ENCODE data around the gene ZBP1.
A peak's percentile ranks its signal among the peaks of the same experiment; 100 is the strongest.

ZBP1 gene

DNA sequence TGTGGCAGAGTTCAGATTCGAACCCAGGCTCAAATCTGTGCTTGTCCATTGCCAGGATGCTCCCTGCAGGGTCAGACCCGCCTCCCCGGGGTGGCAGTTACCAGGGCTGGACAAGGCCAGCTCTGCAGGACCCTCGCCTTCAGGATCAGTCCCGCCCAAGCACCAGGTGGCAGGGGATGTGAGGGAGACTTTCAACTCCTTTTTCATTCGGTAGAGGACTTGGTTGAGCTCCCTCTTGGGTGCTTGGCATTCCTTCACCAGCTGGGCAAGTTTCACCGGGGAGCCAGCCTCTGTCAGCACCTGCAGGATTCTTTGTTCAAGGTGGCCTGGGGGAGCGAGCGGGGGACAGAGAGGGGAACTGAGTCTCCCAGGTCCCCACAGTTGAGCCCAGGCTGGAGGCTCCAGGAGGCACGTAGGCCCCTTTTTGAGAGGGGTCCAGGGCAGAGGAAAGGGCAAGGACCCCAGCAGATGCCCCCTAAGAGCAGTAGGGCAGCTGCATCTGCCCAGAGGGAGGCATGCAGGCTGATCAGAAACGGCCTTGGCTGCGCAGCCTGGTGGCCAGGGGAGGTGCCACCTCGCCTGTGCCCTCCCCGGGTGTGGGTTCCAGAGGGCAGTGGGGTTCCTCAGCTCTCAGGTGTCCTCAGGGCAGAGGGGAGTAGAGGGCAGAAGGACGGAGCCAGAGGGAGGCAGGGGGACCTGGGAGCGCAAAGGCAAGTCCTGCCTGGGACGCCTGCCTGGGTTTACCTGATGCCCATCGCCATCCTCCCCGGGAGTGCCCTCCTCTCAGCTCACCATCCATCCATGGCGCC is 3.9 kb downstream of the ZBP1 start:
- no peak for DNase-seq

DNA sequence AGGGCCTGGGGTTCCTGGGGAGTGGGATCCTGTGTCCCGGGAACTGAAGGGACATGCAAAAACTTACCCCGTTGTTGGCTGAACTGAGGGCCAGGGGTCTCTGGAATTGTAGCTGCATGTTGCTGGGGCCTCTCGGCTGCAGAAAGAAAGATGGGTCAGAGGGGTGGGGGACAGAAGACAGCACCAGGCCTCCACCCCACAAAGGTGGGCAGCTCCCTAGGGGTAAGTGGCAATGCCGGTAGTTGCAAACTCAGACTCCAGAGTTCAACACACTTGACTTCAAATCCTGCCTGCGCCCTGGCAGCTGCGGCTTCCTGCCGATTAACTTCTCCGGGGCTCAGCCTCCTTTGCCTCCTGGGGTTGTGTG is 4.8 kb downstream of the ZBP1 start:
- DNase-seq = no peak

DNA sequence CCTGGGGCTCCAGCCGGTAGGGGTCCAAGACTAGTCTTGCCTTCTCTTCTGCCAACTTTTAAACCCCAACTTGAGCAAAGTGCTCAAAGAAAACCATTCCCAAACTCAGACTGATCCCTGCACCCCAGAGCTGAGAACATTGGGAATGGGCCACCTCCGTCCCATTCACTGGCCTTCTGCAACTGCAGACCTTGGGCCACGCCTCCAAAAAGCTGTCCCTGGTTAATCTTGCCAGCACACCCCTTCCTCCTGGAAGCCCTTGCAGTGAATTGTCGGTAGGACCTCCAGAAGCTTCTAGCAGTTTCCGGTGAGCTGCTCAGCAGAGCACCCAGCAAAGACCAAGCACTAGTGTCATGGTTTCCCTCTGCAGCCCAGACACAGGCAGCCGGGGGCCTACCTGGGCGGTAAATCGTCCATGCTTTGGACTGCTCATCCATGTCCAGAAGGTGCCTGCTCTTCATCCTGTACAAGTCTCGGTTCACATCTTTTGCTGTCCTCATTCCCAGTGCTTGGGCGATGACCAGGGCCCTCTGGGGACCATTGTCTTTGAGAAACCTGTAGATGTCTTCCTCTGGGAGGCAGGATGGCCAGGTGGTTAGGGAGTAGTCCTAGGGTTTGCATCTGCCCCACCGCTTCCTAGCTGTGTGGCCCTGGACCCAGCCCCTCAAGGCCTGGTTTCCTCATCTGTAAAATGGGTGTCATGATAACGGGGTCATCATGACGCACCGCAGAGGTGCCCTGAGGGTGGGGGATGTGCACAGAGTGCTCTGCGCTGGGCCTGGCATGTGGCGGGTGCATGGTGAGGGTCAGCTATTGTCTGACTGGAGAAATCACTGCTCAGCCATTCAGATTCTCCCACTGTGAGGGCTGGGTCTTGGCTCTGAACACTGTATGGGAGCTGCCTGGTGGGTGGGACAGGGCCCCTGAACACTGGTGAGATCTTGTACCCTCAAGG is 5.5 kb downstream of the ZBP1 start:
- no peak for DNase-seq

DNA sequence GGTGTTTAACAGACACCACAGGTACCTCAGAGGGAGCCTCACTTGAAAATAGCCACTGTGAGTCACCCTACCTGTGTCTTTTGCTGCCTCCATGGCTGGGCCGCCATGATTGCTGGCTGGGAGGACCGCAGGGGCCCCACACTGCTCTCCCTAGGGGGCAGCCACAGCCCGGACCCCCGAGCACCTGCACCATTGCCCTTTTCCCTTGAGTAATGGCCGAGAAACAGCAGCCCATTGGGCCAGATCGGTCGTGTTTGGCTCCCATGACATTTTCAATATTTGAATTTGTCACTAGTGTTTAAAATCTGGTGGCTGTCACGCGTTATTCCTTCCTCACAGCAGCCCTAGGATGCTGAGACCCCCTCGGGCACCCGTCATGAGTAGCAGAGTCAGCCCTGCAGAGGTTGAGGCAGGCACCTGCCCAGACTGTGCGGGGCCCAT is 6.7 kb downstream of the ZBP1 start:
- no peak for DNase-seq

DNA sequence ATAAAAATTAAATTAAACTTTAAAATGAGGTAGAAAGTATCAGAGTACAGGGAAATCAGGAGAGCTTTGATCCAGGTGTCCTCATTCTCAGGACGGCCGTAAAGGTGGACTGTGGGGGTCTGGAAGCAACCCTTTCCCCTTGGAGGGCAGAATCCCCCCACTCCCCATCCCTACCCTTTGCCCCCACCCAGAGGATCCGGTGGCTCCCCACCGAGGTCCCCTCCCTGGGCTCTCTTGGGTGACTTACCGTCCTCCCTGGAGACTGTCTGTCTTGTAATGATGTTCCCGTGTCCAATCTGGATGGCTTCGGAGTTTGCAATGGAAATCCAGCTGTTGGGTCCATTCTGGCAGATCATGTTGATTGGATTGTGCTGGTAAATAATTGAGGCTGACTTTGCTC is 7.3 kb downstream of the ZBP1 start:
- DNase-seq = no peak

DNA sequence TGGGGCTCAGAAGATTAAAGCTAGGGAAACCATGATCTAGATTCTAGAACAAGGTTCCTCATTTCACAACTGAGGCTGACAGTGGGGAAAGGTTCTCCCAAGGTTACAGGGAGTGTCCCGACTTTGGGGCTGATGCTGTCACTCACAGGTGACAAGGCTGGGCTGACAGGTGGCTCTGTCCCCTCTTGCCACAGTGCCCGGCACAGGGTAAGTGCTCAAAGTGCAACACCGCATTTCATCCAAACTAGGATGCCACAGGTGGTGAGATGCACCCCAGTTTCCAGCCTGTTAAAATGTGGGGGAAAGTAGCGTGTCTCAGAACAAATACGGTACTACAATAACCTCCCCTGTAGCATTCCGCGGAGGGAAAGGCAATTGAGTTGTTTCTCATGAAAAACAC is 7.8 kb downstream of the ZBP1 start:
- no peak for DNase-seq

DNA sequence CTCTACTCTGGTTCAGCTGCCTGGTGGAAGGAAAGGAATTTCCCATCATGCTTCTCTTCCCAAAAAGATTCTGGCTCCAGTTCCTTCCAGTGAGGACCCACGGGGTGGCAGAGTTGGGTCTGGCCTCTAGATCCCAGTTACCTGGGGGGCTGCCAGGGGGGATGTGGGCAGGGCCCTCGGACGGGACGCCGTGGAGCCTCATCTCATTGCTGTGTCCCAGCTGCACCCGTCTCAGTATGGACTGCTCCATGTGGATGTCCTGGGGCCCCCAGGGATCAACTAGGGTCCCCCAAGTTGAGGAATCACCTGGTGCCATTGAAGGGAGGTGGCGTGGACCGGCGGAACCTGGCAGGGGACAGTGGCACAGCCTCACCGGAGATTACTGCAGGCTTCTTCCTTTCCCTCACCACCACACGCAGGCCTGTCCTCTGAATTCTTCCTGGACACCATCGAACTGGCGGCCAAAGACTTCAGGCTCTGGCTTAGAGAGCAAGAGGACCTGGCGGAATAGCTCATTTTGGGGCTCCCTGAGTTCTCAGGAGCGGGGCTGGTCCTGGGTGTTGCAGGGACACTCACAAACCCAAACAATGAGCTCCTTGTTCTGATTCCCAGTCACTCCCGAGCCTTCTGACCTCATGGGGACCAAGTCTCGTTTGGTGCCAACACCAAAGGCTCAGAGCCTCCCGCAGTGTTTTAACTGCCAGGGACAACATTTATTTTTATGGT is 8.5 kb downstream of the ZBP1 start:
- no peak for DNase-seq

DNA sequence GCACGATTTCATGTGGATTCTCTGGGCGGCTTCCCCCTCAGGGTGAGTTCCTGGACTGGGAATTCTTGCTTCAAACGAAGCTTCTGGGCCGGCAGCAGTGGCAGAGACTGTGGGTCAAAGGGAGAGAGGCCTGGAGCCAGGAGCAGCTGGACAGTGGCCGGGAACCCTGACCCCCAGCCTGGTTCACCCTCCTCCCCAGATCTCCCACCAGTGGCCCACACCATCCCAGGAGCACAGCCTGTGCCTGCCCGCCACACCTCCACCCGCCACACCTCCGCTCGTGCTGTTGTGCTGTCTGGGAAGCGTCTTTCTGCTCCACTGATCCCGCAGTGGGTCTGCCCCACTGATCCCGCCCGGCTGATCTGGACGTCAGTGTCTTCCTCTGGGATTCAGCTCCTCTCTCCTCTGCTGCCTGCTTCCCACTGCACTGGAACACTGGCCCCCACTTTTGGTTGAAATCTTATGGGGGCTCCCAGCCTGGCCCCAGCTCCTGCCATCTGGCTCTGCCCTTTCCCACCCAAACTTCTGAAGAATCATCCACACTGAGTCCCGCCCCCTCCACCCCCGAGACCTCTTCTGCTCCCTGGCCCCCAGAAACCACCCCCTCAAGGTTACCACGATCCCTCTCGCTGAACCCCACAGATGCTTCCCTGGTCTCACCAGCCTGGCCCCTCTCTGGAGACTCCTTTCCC is 9.8 kb downstream of the ZBP1 start:
- no peak for DNase-seq

DNA sequence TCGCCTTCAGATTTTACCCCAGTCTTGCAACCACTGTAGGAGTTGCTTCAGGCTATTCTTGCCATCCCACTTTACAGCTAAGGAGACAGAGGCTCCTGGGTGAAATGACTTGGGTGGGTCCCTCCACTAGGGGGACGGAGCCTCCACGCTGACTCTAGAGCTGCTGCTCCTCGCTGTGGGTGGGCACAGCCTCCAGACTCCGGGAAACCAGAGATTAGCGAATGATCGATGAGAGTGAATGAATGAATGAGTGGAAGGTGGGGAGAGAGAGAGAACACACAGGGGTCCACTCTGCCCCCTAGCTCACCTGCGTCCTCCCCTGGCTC is 10.4 kb downstream of the ZBP1 start:
- no peak for DNase-seq

DNA sequence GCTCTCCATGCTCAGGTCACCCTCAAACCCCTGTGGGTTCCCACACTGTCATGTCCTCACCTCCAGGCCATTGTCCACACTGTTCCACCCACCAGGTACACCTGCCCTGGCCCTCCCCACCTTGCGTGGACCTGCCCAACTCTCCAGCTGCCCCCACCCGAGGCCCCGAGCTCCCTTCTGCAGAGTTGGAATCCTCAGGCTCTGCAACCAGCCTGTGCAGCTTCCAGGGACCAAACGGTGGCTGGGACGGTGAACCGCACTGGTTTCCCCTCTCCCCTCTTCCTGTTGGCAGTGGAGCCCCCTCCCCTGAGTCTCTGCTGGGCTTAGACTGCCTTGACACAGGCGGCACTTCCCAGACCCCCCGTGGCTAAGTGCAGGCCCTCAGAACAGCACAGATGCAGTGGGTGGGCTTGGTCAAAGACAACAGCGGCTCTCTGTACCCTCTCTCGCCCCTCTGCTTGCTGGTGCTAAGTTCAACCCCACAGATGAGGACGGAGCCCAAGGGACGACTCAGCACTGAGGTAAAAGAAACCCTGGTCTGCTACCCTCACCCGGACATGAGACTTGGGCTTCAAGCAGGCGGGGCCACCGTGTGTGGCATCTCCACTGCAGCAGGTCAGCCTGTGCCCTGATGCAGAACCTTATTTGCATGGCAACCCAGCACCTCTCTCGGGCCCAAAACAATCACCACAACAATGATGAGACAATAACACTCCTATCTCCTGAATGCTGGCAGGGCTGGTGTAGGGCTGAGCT is 11.0 kb downstream of the ZBP1 start:
- no peak for DNase-seq

DNA sequence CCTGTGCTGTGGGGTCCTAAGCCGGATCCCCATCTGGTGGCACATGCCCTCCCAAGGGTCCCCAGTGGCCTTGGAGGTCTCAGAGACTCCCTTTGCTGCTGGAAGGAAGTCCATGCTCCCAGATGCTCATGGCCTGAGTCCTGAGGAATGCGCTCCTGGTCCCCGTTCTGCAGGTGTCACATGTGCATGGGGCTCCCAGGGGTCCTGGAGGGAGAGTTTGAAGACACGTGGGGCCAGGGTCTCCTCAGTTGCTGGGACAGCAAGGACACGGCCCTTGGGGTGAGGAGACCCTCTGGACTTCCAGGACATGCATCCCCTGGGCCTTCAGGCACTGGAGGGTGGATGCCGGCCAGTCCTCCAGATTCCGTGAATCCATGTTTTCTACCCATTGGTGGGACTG is 11.7 kb downstream of the ZBP1 start:
- DNase-seq = no peak

DNA sequence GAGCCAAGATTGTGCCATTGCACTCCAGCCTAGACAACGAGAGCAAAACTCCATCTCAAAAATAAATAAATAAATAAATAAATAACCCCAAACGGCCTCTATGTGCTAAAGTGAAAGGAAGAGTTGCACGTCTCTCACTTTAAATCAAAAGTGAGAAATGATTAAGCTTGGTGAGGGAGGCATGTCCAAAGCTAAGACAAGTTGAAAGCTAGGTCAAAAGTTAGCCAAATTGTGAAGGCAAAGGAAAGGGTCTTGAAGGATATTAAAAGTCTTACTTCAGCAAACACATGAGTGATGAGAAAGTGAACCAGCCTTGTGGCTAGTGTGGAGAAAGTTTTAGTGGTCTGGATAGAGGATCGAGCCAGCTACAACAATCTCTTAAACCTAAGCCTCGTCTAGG is 14.3 kb downstream of the ZBP1 start:
- DNase-seq = no peak

DNA sequence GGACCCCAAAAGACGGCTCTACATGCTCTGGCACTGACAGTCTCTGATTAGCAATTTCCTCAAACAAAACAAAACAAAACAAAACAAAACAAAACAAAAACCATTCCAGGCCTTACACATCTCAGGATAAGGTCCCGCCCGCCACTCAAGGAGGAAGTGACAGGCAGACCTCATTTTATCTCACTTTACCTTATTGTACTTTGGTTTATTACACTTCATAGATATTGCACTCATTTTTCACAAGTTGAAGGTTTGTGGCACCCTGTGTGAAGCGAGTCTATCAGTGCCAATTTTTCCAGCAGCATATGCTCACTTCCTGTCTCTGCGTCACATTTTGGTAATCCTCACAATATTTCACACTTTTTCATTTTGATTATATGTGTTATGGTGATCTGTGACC is 15.2 kb downstream of the ZBP1 start:
- DNase-seq = no peak

DNA sequence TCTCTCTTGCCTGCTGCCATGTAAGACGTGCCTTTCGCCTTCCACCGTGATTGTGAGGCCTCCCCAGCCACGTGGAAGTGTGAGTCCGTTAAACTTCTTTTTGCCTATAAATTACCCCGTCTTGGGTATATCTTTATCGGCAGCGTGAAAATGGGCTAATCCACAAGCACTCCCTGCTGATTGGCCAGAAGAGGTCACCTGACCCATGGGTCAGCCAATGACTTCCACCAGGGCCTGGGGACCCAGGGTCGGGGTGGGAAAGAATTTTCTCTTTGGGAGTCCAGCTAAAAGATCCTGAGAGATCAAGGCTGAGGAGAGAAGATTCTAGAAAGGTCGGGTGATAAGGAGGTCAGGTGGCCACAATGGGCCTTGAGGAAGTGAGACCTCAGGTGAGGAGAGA is 17.1 kb downstream of the ZBP1 start:
- no peak for DNase-seq

DNA sequence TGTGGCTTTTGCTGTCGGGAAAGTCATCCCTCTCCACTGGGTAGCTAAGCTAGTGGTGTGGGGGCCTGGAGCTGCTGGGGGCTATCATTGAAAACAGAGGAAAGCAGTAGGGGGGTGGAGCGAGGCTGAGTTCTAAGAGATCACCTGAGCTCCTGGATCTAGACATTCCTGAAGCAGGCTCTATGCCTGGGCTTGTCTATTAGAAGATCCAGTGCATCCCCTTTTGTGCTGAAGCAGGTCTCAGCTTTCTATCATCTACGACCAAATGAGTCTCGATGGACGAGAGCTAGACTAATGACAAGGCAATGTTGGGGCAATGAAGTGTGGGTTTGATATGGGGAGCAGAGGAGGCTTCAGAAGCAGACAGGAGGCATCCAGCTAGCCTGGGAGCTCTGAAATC is 18.5 kb downstream of the ZBP1 start:
- no peak for DNase-seq

DNA sequence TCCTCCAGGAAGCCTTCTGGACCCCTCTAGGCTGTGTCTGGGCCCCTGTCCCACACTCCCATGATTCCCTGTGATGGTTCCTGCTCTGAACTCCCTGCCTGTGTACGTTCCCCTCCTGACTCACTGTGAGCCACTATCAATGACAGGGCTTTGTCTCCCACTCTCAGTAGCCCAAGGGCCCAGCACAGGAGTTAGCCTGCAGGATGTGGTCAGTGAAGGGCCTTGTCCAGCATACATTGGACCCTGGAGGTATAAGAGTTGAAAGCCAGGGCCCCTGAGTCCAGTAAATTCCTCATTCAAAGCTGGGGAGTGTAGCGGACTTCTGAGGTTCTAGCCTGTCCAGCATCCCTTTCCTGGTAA is 19.0 kb downstream of the ZBP1 start:
- no peak for DNase-seq

DNA sequence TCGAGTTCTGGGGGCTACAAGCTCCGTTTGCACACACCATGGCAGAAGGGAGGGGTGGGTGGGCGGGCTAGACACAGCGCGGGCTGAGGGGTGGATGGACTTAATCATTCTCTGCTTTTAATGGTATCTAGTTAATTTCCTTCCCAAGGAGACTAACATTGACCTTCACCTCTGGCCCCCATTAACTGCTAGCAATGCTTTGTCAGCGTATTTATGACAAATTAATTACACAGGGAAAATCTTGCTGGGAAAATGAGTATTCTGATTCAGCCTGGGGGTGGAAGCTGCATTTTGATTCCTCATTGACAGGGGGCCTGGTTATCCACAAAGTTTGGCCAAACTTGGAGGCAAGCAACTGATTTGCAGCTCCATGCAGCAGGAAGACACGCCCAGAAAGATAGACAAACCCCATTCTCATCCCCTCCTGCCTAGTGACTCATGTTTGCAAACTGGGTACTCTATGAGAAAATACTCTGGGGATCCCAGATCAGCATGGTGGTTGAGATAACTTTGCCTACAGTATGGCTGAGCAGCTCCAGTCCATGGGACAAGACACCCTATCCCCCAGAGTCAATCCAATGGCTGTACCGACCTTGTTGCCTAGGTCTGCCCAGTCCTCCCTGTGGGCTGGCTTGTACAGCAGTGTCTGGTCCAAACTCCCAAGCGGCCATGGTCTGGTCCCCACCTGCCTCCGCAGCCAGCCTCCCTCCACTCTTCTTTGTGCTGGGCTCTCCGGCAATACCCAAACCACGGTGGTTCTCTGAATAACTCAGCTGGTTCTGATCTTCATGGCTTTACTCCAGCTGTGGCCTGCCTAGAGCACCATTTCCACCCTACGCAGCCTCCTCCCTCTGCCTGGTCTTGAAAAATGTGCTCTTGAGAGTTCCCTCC is 19.7 kb downstream of the ZBP1 start:
- DNase-seq = no peak

DNA sequence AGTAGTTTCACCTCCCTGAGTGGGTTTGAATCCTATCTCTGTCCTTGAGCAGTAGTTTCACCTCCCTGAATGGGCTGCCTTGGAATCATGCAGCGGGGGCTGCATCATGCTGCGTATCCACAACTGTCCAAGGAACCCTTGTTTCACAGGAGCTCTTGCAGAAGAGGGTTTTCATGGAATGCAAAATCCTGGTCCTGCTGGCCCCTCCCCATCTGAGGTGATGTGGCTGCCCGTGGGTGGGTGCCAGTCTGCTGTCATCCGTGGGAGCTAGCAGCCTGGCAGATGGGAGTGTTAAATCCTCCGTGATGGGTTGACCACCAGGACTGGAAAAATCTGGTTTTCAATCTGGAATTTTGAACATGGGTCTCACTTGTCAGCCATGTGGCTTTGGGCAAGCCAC is 21.7 kb downstream of the ZBP1 start:
- no peak for DNase-seq

DNA sequence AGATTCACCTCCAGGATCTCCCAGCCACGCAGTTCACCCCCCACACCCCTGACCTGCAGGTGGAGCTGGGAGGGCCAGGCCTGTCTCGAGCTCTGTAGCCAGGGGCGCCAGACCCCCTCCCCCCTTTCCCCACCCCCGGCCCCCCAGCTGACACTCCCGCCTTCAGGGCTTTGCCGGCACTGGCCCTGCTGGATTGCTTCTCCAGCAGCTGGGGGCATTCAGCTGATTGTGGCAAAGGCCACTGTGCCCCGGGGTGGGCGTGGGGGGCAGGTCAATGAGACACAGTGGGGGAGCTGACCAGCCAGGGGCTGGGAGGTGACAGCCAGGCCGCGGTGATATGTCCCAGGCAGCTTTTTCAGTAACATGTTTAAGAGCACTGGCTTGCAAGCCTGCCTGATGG is 22.2 kb downstream of the ZBP1 start:
- DNase-seq = no peak

DNA sequence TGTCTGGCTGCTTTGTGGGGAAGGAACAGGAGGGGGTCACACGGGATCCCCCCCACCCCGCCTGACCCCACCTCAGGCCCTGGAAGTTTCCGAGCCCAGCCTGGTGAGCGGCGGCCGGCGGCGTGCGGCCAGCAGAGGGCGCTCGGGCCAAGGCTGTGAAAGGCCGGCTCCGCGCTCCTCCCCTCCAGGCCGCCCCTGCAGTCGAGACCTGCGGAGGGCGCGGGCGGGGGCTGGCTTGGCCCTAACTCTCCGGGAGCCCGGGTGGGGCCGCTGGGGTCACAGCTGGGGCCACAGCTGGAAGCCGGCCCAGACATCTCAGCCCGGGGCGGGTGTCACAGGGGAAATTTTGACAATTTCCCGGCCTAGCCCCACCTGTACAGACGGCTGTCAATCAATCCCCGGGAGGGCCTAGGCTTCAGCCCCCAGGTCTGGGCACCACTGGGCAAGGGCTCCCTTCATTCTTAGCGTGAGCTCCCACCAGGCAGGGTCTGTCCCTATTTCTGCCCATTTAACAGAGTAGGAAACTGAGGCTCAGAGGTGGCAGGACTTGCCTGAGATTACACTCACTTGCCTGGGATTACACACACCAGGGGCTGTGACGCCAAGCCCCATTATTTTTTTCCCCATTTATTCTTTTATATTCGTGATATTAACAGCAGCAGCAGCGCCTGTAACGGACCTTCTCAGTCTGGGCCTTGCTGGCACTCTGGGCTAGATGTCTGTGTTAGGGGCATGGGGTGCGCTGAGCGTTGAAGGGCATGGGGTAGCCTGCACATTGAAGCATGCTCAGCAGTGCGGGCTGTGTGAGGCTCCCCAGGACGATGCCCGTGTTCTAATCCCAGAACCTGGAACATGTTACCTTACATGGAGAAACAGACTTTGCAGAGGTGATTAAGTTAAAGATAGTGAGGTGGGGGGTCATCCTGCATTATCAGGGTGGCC is 23.0 kb downstream of the ZBP1 start:
- peak; percentile 43 for DNase-seq

Data from inflammatory macrophage treated with lipopolysaccharide for 4 hours (primary cell).